GM12865 (cell line): ENCODE results near the gene SSUH2.

Experiments
- DNase-seq: peaks from one replicate; pipeline ENCODE4 v3.0.0; 2010; ENCODE audit warnings: low read depth
- H3K4me3 ChIP-seq: 2 replicates; pipeline ENCODE4 v1.5.1; 2011; ENCODE audit warnings: mild to moderate bottlenecking, low read depth, low read length, control low read depth
- TF ChIP-seq, protein P1 (sequence below): IDR thresholded peaks from 2 replicates; pipeline ENCODE4 v1.5.1; 2011; ENCODE audit warnings: low read length, control low read depth, low read depth, inconsistent platforms; ENCODE audit not compliant: insufficient read depth; ENCODE audit errors: missing control alignments

SSUH2 gene

DNA sequence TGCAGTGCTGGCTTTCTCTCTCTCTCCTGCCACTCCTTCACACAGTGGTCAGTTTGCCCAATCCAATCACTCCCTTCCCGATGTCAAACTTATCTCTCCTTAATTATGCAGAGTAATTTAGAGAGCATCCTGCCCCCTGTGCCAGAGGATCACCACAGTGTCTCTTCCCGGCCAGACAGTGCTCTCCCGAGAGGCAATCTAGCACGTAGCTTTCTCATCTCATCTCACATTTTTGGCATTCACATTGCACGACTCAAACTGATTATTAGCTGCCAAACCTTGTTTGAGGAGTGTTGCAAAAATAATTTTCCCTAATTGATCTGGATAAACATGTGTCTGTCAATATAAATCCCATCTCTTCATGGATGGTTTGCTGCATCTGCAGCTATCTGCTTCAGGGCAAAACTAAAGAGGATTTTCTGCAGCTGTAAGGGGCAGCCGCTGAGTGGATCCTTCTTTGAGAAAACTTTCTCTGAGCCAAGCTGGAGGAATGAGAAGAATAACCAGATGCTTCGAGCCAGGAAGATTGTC is 37.8 kb downstream of the SSUH2 start:
- TF ChIP-seq, protein P1, sequence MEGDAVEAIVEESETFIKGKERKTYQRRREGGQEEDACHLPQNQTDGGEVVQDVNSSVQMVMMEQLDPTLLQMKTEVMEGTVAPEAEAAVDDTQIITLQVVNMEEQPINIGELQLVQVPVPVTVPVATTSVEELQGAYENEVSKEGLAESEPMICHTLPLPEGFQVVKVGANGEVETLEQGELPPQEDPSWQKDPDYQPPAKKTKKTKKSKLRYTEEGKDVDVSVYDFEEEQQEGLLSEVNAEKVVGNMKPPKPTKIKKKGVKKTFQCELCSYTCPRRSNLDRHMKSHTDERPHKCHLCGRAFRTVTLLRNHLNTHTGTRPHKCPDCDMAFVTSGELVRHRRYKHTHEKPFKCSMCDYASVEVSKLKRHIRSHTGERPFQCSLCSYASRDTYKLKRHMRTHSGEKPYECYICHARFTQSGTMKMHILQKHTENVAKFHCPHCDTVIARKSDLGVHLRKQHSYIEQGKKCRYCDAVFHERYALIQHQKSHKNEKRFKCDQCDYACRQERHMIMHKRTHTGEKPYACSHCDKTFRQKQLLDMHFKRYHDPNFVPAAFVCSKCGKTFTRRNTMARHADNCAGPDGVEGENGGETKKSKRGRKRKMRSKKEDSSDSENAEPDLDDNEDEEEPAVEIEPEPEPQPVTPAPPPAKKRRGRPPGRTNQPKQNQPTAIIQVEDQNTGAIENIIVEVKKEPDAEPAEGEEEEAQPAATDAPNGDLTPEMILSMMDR: no peak
- DNase-seq: no peak
- H3K4me3 ChIP-seq: no peak overlapping the region

DNA sequence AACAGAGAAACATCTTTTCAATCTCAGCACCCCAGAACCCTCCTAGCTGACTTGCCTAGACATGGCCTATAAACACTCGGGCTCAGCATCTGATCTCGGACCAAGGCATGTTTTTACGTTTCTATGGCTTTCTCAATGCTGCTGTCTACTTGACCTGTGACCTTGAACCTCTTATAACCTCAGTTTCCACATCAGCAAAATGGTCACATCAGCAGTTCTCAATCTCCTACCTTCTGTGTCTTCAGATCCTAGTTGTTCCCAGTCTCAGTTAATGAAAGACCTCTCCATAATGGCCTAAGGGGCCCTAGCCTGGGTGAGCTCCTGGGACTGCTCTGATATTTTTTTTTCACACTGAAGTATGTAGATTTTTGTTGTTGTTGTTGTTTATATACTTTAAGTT is 39.6 kb downstream of the SSUH2 start:
- no peak for DNase-seq
- TF ChIP-seq, protein P1: no peak
- H3K4me3 ChIP-seq: no peak overlapping the region

DNA sequence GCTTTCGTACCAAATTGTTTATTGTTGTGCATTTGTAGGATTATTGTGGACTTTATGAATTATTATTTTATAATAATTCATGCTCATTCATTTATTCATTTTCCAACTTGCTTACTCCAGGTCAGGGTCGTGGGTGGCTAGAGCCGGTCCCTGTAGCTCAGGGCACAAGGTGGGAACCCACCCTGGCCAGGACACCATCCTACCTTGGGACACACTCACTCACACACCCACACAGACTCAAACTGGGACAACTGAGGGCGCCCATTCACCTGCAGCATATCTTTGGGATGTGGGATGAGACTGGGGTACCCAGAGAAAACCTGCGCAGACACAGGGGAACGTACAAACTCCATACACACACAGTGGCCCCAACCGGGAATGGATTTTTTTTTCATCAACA is 40.6 kb downstream of the SSUH2 start:
- no peak for DNase-seq
- TF ChIP-seq, protein P1: no peak
- H3K4me3 ChIP-seq: no peak overlapping the region

DNA sequence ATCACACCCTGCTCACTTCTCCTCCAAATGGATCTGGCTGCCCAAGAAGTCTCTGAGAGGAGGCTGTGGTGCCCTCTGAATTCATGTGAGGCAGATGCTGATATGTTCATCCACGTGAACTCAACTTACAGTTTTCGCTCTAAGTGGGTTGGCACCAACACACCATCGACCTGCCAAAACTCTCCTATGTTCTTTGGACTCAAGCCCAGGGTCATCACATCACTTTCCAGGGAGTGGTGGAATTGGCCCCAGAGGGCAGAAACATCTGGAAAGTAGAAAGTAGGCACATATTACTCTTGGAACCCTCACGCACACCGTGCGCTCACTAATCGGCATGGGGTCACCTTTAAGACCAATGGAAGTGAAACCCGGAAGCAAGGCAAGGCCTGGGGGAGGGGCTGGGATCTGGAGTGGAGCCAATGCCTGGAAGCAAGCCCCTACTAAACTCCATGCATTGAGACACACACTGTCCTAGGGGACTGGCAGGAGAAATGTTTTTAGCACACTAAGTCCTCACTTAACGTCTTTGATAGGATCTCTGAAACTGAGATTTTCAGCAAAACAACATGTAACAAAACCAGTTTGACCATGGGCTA is 41.4 kb downstream of the SSUH2 start:
- no peak overlapping the region for H3K4me3 ChIP-seq
- TF ChIP-seq, protein P1: no peak
- DNase-seq: no peak

DNA sequence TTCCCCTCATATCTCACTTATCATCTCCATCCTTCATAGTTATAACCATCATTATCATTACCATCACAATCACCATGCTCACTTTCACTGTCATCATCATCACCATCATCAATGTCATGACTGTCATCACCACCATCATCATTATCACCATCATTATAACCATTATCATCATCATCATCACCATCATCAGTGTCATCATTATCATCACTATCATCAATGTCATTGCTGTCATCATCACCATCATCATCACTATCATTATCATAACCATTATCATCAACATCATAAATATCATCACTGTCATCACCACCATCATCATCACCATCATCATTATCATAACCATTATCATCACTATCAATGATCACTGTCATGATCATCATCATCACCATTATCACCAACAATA is 44.1 kb downstream of the SSUH2 start:
- DNase-seq: no peak
- TF ChIP-seq, protein P1: no peak
- H3K4me3 ChIP-seq: no peak overlapping the region

DNA sequence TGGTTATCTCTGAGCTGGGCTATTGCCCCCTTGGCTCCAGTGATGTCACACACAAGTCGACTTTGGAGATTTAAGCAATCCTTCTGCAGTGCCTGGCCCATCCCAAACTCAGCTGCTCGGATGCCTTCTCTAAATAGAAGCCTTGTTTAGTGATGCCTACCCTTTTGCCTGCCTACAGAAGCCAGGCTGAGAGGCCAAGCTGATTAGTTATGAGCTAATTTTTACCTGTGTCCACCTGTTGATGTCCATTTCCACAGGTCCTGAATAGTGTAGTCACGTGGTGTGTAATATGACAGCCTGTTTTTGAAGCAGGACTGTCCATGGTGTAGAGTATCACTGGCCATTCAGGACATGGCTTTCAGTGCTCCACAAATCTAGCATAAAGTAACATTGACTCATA is 45.5 kb downstream of the SSUH2 start:
- H3K4me3 ChIP-seq: no peak overlapping the region
- TF ChIP-seq, protein P1: no peak
- no peak for DNase-seq

DNA sequence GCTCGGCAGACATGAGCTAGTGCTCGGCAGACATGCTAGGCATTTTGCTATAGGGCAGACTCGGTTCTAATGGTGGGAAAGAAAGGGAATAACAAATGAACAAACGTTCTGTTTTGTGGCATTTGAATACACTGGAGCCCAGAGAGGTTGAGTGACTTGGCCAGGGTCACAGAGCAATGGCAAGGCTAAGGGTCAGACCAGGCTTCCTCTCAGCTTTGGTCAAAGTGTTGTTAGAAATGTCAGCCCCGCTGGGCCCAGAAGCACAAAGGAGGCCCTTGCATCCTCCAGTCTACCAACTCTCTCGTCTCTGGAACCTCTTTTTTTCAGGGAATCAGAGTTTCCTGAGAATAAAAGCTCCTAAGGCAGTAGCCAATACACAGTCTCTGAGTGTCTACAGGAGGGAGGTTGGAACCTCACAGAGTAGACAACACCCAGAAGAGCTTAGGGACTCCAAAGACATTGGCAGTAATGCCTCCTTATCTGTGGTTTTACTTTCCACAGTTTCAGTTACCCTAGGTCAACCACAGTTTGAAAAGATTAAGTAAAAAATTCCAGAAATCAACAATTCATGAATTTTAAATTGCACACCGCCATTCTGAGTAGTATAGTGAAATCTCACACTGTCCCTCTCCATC is 47.3 kb downstream of the SSUH2 start:
- TF ChIP-seq, protein P1: no peak
- DNase-seq: no peak

More for the DNA sequence above, 47.3 kb downstream of the SSUH2 start:
- H3K4me3 ChIP-seq: no peak overlapping the region
